ENCODE measurements around the gene IL18RAP.

DNA sequence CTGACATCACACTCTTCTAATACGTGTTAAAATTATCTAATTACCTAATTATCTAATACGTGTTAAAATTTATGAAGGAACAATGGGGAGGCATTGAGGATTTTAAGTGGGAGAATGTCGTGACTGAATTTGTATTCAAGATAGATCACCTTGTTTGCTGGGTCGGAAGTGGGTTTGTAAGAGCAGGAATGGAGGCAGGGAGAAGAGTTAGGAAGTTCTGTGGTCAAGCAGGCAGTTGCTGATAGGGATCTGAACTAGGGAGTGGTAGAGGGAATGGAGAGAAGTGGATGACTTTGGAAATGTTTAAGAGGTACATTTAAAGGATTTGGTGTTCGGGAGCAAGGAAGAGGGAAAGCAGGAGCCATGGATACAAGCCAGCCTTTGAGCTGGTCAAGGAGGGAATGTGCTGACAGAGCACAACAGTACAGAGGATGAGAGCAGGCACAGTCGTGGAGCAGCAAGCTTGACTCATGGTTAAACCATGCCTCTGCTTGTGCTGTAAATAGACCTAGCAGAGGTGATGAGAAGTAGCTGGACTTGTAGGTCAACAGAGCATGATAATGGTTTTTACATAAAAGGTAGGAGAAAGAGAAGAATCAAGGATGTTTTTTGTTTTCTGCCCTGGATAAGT lies 16.2 kb downstream of the IL18RAP start:
- TF ChIP-seq POLR2AphosphoS5 (IDR thresholded peaks at IDR 0.05; ENCODE audit: borderline replicate concordance, low read depth, low read length): no peak
- TF ChIP-seq EZH2 (IDR thresholded peaks at IDR 0.05): no peak
